Effector CD8-positive, alpha-beta T cell (primary cell): ENCODE measurements around the gene GLT6D1.

Experiments used
- DNase-seq: peaks from one replicate; lab custom pipeline; 2025; lab: John Stamatoyannopoulos, UW

Gene GLT6D1

DNA sequence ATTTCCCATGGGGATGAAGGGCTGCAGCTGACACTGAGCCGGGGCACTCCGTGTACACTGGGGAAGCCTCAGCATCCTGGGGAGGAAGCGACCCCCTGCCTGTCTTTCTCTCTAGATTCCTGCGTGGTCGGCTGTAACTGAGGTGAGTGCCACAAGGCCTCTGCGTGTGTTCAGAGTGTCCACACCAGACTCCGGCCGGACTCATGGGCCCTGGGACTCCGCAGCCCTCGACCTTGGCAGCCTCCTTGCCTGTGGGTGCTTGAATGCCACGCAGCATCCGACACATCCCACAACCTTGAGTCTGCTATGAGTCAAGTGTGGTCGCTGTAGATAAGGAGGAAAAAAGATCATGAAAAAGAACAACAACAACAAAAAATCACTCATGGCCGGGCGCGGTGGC, 54.4 kb downstream of the GLT6D1 start:
- DNase-seq: no peak

DNA sequence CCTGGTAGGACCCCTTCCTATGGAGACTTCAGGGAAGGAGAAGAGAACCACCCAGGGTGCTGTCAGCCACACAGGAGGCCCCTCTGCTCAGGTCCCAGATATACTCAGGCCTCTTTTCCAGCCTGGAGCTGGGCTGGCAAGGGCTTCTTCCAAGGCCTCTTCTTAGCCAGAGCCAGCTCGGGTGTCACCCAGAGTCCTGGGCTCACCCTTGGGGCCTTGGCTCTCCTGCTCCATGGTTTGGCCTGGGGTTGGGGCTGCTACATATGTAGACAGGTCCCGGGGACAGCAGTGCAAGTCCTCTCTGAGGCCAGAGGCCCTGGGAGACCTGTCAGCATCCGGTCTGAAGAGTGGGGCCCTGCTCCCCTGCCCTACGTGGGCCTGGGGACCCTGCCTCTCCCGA, 55.0 kb downstream of the GLT6D1 start:
- no peak for DNase-seq

DNA sequence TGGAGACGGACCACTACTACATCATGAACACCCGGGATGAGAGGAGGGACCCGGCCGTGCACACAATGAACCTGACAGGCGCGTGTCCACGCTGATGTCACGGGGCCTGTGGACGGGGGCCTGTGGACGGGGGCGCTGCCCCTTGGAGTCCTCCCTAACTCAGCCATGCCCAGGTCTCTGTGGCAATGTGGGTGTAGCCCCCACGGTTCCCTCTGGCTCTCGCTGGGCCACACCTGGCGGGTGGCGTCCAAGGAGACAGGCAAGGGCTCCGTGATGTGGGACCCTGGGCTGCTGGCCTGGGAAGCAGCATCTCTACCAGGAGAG, 55.7 kb downstream of the GLT6D1 start:
- no peak for DNase-seq

DNA sequence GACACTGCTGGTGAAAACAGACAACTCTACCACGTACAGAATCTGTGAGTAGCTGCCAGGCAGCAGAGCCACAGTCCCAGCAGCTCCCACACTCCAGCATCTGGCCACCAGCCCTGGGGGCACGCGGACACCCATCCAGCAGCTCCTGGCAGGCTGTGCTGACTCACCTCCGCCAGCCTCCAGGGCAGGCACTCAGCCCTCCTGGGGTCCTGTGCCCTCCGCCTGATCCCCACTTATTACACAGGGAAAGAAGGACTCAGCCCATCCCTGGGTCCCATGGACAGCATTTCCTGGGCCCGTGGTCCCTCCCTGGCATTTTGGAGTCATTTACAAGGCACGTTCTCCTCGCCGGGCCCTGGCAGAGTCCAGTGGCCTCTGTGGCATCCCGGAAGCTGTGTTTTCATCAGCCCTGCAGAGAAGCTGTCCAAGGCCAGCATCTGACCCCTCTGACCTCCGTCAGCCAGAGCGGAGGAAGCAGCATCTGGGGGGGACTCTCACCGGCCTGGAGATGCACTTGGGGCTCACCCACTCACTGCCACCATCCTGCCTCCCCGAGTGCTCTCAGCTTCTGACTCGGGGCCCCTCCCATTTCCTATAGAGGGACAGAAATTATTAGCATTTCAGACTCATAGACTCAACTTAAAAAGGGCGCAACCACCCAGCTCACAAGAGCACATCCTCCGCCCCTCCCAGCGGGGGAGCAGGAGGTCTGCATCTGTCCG, 56.2 kb downstream of the GLT6D1 start:
- no peak for DNase-seq

DNA sequence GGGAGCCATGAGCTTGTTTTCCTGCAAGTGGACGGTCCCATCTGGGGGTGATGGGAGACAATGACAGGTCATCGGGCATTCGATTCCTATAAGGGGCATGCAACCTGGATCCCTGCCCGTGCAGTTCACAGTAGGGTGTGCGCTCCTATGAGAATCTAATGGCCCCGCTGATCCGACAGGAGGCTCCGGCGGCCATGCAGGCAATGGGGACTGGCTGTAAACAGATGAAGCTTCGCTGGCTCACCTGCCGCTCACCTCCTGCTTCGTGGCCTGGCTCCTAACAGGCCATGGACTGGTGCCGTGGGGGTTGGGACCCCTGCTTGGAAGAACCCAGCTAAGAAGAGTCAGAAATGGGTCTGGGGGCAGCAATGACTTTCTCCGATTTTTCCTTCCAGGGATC, 56.8 kb downstream of the GLT6D1 start:
- no peak for DNase-seq

DNA sequence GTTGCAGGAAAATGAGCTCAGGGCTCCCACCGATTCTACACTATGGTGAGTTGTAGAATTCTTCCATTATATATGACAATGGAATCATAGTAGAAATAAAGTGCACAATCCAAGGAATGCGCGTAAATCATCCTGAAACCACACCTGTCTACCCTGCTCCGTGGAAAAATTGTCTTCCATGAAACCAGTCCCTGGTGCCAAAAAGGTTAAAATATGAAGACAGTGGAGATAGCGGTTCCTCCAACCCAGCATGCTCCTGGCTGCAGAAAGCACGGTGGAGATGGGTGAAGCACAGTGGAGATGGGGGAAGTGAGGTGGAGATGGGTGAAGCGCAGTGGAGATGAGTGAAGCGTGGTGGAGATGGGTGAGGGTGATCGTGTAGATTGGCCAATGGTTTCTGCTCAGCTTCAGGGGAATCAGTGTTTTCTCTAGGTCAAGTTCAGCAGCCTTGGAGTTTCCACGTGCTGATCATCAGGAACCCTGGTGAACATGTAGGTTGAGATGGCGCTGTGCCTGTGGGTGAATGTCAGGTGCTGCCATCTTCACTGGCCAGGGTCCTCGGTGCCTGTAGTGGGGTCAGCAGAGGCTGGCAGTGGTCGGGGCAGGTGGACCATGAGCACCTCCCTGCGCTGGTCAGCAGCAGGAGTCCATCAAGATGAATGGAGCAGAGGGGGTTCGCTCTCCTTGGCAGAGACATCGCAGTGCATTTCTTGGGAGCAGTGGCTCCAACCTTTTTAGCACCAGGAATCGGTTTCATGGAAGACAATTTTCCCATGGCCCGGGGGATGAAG, 57.5 kb downstream of the GLT6D1 start:
- no peak for DNase-seq

DNA sequence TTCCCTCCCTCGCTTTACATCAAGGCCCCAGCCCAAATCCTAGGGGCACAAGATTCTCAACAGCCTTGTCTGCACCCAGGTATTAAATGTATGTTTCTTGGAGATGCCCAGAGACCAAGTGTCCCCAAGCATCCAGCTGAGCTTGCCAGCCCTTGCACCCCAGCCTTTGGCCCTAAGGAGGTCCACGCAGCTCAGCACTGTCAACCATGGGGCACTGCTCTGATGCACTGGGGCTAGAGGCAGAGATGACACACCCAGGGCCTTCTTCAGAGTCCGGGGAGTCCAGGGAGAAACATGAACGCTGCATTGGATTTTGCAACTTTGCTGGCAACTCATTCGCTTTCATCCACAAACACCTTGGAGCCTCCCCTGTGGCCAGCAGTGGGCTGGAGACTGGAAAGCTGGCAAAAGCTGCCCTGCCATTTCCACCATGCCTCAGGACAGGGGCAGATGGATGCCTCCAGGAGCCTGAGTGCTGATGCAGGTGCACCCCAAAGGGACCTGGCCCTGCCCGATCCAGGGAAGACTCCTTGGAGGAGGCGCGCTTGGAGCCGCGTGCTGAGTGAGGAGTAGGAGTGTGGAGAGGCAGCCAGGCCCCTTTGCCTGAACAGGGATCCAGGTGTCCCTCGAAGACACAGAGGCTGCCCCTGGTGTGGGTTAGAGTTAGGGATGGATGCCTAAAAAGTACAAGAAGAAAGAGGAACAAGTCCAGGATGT, 58.5 kb downstream of the GLT6D1 start:
- DNase-seq: no peak

DNA sequence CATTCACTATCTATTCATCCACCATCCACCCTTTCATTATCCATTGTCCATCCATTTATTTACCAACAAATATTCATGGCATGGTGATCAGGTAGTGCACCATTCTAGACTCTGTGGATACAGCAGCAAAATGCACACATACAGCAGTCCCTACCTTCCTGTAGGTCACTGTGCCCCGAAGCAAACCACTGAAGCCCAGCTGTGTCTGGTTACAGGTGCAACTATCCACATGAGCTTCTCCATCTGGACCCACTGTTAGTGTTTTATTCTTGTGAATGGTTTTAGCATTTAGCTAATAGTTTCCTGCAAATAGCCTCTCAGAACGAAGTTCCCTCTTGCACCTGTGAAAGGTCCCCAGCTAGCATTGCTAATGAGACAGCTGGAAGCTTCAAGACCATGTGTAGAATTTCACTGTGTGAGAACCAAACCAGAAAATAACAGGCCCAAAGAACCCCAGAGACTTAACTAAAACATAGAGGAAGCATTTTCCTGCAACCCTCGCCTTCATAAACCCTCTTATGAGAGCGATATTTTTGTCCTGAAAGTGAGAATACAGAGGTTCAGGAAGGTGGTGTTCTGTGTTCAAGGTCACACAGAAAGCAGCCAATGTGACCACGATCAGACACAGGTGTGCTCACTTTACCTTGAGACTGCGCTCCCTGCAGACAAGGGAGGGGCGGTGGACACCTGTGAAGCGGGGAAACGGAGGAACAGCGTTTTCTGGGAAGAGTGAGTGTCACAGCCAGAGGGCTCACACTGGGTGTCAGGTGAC, 59.3 kb downstream of the GLT6D1 start:
- no peak for DNase-seq

DNA sequence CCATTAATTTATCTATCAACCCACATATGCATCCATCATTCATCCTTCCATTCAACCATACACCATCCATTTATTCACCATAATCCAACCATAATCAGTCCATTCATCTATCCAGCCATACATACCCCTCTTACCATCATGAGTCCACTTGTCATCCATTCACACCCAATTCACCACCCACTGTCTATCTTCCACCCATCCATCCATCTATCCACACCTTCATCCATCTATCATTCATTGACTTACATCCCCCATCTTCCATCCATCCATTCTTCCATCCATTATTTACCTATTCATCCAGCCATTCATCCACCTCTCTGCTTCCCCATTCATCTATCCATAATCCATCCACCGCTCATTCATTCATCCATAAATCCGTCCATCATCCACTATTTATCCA, 60.0 kb downstream of the GLT6D1 start:
- no peak for DNase-seq

DNA sequence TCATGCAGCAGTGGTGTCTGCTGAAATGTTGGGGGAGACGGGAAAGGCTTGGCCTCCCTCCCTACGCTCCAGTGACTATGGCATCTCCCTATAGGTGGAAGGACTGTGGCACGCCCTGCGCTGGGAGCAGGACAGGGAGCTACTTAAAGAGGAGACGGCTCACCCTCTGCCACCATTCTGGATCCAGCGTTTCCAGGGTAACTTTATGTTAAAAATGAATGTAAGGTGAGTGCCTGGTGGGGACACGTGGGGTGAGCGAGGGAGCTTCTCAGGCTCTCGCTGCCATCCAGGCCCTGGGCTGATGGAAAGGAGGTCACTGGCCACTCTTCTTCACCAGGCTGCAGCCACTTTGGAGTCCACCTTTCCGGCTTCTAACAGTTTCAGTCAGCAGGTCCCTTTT, 62.1 kb downstream of the GLT6D1 start:
- no peak for DNase-seq

DNA sequence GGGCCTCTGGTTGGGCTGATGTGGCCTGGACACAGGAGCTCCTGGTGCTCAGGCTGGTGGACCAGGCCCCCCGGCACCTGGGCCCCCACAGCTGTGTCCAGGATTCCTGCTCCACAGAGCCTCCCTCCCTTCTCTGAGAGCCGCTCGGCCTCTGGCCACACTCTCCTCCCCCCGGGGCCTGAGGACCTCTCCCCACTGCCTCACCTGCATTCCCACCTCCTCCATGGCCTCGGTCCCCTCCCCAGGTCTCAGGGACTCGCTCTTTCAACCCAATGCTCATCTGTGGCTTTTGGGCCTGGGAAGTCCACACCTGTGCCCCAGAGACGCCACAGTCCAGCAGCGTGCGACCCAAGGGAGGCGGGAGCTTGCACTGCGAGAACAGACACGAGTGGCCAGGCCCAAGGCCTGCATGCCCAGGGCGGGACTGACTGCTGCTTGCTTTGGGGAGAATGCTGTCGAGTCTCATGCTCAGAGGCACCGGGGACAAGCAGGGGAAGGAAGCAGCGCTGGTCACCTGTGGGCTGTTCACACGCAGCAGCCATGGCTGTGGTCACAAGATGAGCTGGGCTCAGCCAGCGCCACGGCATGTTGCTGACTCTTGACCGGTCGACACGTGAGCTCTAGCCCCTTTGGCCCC, 63.2 kb downstream of the GLT6D1 start:
- no peak for DNase-seq

DNA sequence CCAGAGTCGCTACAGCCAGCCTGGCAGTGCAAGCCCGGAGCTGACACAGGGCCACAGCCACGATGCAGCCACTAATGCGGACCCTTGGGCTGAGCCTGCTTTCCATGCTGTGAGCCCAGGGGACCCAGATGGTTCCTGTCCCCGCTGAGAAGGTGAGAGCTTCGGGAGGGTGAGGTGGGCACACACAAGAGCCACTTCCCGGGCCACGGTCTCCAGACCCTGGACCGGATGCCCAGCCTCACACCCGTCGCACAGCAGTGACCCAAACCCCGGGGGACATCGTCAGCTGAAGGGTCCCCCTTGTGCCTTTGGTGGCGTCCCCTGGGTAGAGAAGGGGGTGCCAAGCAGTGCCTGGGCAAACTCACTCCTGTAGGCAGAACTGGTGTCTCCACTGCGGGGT, 64.4 kb downstream of the GLT6D1 start:
- no peak for DNase-seq

DNA sequence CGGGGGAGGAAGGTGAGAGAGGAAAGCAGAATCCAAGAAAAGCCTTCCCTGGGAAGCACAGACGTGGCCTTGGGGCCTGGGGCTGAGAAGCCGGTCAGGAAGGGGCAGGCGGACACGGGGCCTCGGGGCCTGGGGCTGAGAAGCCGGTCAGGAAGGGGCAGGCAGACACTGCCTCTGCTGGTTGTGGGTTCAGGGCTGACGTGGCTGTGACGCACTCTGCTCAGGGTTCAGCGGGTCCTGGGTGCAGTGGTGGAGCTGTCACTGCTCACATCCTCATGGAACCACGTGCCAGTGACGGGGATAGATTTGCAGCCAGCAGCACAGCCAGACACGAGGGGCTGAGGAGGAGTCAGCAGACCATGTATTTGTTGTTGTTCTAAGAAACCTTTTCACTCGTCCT, 65.0 kb downstream of the GLT6D1 start:
- no peak for DNase-seq
